Fibroblast of villous mesenchyme (primary cell): ENCODE measurements around the gene MS4A12. TPM values are rescaled to one million over a fixed set of nuclear protein-coding genes. Genes with fewer than 3 reads are reported as not detected.

Experiments
- DNase-seq: peaks from one replicate; pipeline ENCODE4 v3.0.0-alpha.2; 2010; ENCODE audit warnings: low read depth
- H3K4me3 ChIP-seq: 2 replicates; pipeline ENCODE4 v1.5.1; 2011; ENCODE audit warnings: low read depth, mild to moderate bottlenecking, low read length
- total RNA-seq: library from RNA; depleted of rRNA; stranded (reverse); fragments of >200 nt; gene quantifications from 2 replicates; pipeline ENCODE4 v1.2.3, GENCODE V29; 2012
- TF ChIP-seq, protein P1 (sequence below): IDR thresholded peaks from 2 replicates; pipeline ENCODE4 v1.5.1; 2012; ENCODE audit warnings: low read depth, mild to moderate bottlenecking, low read length; ENCODE audit not compliant: insufficient read depth

Gene MS4A12
- total RNA-seq, 1 donor: not detected

DNA sequence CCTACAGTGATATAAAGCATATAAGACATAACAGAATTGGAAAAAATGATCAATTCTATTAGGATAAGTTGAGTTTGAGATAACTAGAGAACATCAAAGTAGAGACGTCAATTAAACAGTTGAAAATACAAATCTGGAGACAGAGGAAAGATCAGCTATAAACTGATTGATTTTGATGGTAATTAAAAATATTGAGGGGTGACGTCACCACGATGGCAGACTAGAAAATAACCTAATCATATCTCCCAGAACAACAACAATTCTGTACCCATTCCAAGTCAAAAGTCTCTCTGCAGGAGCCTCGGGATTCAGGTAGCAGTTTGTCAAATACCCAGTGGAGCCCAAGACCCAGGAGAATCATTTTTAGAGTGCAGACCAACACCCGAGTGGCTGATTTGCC is 51.5 kb downstream of the MS4A12 start:
- TF ChIP-seq, protein P1, sequence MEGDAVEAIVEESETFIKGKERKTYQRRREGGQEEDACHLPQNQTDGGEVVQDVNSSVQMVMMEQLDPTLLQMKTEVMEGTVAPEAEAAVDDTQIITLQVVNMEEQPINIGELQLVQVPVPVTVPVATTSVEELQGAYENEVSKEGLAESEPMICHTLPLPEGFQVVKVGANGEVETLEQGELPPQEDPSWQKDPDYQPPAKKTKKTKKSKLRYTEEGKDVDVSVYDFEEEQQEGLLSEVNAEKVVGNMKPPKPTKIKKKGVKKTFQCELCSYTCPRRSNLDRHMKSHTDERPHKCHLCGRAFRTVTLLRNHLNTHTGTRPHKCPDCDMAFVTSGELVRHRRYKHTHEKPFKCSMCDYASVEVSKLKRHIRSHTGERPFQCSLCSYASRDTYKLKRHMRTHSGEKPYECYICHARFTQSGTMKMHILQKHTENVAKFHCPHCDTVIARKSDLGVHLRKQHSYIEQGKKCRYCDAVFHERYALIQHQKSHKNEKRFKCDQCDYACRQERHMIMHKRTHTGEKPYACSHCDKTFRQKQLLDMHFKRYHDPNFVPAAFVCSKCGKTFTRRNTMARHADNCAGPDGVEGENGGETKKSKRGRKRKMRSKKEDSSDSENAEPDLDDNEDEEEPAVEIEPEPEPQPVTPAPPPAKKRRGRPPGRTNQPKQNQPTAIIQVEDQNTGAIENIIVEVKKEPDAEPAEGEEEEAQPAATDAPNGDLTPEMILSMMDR: no peak
- no peak overlapping the region for H3K4me3 ChIP-seq
- DNase-seq: no peak

Other genes starting within 250 kb of the MS4A12 start
- not detected in 2 replicates for gene MS4A4E, start 249.6 kb upstream of the MS4A12 start, total RNA-seq
- gene MS4A4A, start 212.1 kb upstream of the MS4A12 start, total RNA-seq: not detected in 2 replicates
- gene MS4A6E, start 165.5 kb upstream of the MS4A12 start, total RNA-seq: not detected in 2 replicates
- not detected in 2 replicates for gene MS4A7, start 114.2 kb upstream of the MS4A12 start, total RNA-seq
- gene MS4A14, start 96.3 kb upstream of the MS4A12 start, total RNA-seq: not detected in 2 replicates
- not detected in 2 replicates for gene MS4A5, start 63.2 kb upstream of the MS4A12 start, total RNA-seq
- gene MS4A1, start 36.9 kb upstream of the MS4A12 start, total RNA-seq: not detected in 2 replicates
- not detected in 2 replicates for gene MS4A13, start 22.6 kb downstream of the MS4A12 start, total RNA-seq
- gene MS4A8, start 206.8 kb downstream of the MS4A12 start, total RNA-seq: under 0.01 TPM in 1 of 2 replicates, not detected in the other
- not detected in 2 replicates for gene MS4A18, start 231.9 kb downstream of the MS4A12 start, total RNA-seq